GM20000 (cell line): ENCODE measurements around the gene GRID1.

ENCODE experiments used
- DNase-seq: peaks from one replicate; pipeline ENCODE4 v3.0.0; 2012; ENCODE audit warnings: low spot score
- TF ChIP-seq, protein P1 (sequence below): IDR thresholded peaks from 2 replicates; pipeline ENCODE4 v1.5.1; 2012; ENCODE audit warnings: mild to moderate bottlenecking, control low read depth; ENCODE audit errors: extremely low read depth, missing control alignments

GRID1 gene

DNA sequence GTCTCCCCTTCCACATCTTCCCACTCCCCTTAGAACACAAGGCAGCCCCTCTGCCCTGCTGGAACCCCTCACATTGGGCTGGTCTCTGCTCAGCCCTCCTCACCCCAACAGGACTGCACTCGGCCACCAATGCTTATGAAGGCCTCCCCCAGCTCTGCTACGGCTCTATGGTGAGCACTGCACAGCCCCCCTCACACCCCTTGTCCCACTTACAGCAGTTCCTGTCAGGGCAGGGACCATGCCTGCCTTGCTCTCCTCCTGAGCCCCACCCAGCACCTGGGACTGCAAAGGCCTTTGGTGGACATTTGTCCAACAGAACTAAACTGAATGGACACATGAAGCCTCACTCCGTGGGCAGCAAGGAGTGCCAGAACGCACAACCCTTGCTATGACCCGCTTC lies 171.9 kb downstream of the GRID1 start:
- DNase-seq = no peak
- TF ChIP-seq, protein P1, sequence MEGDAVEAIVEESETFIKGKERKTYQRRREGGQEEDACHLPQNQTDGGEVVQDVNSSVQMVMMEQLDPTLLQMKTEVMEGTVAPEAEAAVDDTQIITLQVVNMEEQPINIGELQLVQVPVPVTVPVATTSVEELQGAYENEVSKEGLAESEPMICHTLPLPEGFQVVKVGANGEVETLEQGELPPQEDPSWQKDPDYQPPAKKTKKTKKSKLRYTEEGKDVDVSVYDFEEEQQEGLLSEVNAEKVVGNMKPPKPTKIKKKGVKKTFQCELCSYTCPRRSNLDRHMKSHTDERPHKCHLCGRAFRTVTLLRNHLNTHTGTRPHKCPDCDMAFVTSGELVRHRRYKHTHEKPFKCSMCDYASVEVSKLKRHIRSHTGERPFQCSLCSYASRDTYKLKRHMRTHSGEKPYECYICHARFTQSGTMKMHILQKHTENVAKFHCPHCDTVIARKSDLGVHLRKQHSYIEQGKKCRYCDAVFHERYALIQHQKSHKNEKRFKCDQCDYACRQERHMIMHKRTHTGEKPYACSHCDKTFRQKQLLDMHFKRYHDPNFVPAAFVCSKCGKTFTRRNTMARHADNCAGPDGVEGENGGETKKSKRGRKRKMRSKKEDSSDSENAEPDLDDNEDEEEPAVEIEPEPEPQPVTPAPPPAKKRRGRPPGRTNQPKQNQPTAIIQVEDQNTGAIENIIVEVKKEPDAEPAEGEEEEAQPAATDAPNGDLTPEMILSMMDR = no peak

DNA sequence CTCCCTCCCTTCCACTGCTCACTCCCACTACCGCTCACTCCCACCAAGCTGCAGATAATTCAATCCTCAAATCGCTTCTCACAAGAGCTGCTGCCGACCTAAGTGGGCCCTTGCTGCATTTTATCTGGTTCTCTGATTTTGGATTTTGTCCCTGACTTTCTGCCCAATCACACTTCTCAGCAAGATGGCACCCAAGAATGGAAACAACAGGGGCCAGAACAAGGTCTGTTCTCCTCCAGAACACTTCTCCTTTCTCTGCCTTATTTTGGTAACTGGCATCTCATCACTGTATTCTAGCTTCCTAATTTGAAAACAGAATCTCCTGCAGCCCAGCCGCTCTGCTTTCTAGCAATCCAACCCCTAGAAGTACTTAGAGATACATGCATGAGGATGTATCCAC lies 172.8 kb downstream of the GRID1 start:
- TF ChIP-seq, protein P1 = no peak
- DNase-seq = no peak

DNA sequence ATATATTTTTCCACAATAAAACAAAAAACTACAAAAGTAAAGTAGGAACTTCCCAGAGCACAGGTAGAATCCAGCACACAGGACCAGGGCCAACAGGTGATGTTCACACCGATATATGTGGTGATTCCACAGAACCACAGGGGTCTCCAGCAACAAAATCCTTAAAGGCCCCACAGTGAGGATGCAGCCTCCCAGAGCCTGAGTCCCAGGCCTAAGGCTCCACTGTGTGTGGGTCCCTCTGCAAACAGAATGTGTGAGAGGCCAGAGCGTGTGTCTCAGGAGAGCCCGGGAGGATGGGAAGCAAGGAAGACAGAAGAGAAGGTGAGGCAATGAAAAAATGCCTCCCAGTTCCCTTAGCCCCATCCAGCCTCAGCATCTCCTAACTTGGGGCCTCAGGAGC lies 173.9 kb downstream of the GRID1 start:
- no peak for DNase-seq
- TF ChIP-seq, protein P1 = no peak

DNA sequence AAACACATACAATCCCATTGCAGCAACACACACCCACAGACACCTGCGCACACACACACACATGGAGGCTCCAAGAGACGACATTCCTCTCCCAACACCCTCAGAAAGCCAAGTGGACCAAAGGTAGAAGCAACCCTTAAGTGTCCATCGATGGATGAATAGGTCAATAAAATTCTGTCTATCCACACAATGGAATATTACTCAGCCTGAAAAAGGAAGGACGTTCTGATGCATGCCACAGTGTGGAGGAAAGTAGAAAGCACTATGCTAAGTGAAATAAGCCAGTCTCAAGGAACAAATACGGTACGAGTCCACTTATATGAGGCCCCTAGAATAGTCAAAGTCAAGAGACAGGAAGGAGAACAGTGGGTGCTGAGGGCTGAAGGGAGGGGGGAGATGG lies 174.4 kb downstream of the GRID1 start:
- no peak for DNase-seq
- TF ChIP-seq, protein P1 = no peak

DNA sequence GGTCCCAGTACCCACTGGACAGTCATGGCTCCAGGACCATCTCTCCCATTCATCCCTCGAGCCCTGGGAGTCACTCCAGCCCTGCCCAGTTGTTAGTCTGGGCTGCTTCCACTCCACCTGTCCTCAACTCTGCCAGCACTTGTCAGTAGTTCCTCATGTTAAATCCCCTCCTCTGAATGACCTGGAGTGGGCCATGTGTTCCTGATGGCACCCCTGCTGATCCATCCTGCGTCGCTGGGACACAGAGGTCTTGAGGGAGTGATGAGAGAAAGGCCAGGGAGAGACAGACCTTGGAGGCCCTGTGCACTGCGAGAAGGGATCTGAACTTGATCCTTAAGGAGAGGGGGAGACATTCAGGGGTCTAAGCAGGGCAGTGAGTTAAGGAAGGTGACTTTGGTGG lies 174.9 kb downstream of the GRID1 start:
- TF ChIP-seq, protein P1 = no peak
- no peak for DNase-seq

DNA sequence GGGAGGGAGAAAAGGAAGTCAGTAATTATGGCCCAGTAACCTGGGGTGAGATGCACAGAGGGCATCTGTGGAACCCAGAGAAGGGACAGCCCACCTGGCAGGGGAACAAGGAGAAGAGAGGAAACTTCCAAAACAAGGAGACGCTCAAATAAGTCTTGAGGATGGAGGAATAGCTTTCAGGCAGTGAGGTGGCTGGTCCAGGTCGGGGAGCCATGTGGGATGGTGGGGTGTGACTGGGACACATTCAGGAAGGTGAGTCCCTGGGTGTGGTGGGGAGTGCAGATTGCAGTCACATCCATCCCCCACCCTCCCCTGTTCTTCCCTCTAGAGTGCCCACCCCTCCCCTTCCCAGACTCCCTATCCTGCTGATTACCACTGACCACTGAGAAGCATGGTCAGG lies 175.4 kb downstream of the GRID1 start:
- TF ChIP-seq, protein P1 = no peak
- no peak for DNase-seq

DNA sequence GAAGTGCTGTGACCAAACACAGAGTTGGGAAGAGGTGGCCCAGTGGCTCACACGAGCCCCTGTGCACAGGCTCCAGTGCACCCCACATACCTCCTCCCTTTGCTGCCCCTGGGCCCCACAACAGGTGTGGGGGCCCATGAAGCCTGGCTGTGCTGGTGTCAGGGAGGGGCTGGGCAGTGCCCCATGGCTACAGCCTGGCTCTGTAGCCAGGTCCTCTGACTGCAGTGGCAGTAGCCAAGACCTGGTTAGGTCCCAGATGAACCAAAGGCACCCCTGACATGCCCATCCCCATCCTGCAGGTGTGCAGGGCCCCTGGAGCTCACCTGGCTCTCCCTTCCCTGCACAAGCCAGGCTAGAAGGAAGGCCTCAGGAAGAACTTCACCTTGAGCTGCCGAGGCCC lies 176.3 kb downstream of the GRID1 start:
- TF ChIP-seq, protein P1 = no peak
- DNase-seq = no peak
